Right lung (tissue), 5 donors: Measurements from ENCODE around the gene RBM24. TPM values are rescaled to one million over a fixed set of nuclear protein-coding genes. Genes with fewer than 3 reads are reported as not detected.
A peak's percentile ranks its signal among the peaks of the same experiment; 100 is the strongest.
"Not testable (repeated sequence)": the region's sequence is repeated elsewhere in the genome, so short reads cannot be mapped to it uniquely, and the experiment has no call there.

Source experiments
- DNase-seq, 2 donors: peaks; one replicate each; pipeline ENCODE4 v3.0.0-alpha.2; 2013
- polyA plus RNA-seq, 5 donors: library from polyadenylated mRNA; unstranded; fragments of 120-200 nt; gene quantifications; one replicate each; pipeline versions ENCODE4 v1.2.1 to v1.2.3, GENCODE V29; 2013; ENCODE audit warnings: inconsistent platforms in 1 of 5, low replicate concordance in 1 of 5; ENCODE audit not compliant: insufficient read length in 5 of 5, insufficient read depth in 1 of 5

The RBM24 gene
- polyA plus RNA-seq, 5 donors: 3.1 to 14.2 (median 4.9) TPM

DNA sequence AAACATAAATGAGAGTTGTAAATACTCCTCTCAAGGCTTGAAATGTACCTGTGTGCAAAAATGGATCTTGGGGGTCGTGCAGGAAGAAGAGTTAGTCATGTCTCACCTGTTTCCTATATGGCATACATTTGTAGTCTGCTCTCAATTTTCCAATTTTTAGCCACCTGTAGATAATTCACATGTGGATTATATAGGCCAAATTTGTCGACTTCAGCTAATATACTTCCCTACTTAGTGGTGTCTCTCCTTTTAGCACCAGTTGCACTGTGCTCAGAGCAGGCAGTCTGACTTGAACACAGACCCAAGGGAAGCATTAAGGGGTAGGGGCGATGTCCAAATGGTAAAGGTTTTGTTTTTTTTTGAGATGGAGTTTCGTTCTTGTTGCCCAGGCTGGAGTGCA is 1.9 kb downstream of the RBM24 start:
- DNase-seq: no peak

DNA sequence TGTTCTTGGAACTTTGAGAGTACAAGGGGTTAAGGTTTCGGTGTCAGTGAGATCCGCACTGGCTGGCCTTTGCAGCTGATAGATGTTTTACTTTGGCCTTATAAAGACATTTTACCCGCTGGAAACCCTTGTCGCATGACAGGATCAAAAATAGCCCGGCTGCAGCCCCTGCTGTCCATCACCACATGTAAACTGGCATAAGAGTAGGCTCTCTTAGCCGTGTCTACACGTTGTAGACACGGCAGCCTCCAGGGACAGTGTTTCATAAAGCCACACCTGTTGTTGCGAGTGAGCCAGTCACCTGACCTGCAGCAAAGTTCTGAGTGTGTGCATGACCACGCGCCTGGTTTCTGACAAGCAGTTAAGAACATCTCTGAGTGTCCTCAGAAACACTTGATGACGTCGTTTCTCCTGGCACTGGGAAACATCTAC is 8.5 kb downstream of the RBM24 start:
- DNase-seq: no peak

DNA sequence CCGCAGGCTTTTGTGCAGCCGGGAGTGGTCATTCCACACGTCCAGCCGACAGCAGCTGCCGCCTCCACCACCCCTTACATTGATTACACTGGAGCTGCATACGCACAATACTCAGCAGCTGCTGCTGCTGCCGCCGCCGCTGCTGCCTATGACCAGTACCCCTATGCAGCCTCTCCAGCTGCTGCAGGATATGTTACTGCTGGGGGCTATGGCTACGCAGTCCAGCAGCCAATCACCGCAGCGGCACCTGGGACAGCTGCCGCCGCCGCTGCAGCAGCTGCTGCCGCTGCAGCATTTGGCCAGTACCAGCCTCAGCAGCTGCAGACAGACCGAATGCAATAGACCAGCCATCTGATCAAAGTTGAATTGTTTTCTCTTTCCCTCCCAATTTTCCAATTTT is 10.6 kb downstream of the RBM24 start:
- peak in 1 of 2 donors; percentile 29 for DNase-seq

DNA sequence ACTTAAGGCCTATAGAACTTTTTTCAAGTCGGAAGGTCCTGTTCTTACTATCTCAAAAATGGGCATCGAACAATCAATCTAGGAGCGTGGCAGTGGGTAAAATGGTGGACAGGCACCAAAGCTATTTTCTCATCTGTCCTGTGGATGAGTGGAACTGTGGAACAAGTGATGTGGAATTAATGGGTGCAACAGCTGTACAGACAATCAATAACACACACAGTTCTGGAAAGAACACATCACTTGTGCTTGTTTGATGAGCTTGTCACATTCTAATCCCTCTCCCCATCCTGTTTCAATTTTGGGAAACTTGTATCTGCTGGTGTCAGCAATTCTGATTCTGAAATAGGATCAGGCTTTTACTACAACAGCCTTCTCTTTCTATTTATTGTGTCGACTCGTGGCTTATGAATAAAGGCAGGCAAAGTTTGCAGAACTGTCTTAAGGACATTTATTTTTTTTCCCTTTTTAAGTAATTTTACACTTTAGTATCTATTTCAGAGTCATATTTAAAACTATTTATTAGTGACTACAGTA is 11.5 kb downstream of the RBM24 start:
- DNase-seq: no peak

DNA sequence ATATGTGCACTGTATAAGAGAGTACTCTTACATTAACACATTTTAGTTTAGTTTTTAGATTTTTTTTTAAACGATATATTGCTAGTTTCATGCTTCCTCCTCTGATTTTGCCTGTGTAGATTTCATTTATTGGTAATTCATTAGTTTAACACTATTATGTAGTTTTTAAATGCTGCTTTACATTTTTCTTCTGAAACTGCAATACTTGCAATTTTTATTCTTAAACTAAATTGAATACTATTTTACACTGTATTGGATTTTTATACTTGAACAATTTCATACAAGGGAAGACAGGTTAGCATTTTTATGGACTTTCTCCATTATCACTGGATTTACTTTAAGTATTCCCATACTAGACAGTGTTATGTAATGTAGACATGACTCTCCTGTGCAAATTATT is 12.2 kb downstream of the RBM24 start:
- DNase-seq: no peak

DNA sequence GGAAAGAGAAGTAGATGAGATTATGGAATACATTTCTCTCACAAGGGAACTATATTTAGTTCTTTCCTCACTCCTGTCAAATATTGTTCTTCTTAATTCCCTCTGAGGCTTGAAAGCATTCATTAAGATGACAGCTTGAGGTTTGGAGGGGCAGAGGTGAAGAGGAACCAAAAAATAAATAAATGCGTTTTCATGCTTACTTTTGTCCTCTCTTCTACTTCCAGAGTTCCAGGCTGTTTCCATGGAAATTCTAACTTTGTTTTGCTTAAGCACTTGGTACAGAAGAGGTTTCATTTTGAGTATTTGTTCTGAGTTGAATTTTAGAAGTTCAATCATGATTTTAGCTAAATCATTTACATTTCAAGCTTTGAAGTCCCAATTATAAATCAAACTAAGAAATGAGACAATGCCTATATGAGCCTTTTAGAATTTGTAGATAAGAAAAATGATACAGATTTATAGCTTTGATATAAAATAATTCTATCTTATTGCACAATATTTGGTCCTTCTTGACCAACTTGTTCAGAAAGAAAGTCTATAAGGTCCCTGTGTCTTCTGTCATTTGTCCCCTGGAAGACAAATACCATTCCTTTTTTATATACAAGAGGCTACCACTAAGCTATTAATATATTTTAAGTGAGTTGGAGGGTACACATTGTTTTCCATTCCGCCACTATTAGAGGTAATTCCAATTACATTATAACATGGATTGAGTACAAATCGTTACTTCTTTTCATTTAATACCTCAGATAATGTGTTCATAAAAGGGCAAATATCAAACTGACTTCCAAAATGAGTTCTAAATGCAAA is 16.3 kb downstream of the RBM24 start:
- no peak for DNase-seq

DNA sequence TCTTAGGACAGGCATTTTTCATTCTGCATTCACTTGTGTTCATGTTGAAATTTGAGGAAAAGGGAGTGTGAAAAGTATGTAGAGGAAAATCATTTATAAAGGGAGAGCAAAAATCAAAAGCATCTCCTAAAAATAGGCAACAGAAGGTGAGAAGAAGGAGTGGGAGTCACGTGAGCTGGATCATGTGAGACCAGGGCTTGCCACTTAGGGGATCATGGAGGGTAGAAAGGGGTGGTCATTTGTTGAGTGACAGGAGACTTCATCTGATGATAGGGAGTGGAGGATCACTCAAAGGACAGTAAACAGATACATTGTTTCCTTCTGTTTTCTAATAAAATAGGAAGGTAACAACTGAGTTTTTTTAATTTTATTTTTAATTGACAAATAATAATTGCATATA is 17.1 kb downstream of the RBM24 start:
- DNase-seq: no peak

DNA sequence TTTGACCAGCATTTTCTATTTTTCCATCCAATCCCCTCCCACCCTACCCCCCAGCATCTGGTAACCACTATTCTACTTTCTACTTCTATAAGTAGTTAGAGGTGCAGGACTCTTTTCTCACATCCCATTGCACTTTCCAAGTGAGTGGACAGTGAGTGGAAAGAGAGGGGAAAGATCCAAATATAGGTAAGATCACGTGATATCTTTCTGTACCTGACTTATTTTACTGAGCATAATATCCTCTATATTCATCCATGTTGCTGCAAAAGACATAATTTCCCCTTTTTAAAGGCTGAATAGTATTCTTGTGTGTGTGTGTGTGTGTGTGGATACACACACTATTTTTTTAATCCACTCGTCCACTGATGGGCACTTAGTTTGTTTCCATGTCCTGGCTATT is 18.1 kb downstream of the RBM24 start:
- DNase-seq: no peak

DNA sequence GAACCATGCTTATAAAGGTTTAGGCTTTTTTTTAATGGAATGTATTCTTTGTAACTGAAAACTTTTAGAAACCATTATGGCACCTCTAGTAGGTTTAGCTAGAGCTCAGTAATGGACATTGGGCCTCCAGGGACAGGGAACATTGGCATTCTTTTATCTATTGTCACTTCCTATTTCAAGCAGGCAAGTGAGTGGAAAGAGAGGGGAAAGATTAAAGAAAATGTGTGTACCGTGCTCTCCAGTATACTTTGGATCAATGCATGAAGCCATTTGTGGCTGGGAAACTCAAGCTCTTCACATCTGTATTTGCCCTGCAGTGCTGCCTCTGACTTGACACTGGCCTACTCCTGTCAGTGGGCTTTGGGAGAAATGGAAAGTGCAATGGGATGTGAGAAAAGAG is 18.6 kb downstream of the RBM24 start:
- DNase-seq: no peak

DNA sequence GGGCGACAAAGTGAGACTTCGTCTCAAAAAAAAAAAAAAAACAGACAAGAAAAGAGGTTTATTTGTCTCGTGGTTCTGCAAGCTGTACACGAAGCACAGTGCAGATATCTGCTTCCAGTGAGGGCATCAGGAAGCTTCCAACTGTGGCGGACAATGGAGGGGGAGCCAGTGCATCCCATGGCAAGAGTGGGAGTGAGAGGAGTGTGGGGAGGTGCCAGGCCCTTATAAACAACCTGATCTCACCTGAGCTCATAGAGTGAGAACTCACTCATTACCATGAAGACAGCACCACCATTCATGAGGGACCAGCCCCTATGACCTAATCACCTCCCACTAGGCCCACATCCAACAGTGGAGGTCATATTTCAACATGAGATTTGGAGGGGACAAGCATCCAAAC is 19.5 kb downstream of the RBM24 start:
- DNase-seq: no peak

DNA sequence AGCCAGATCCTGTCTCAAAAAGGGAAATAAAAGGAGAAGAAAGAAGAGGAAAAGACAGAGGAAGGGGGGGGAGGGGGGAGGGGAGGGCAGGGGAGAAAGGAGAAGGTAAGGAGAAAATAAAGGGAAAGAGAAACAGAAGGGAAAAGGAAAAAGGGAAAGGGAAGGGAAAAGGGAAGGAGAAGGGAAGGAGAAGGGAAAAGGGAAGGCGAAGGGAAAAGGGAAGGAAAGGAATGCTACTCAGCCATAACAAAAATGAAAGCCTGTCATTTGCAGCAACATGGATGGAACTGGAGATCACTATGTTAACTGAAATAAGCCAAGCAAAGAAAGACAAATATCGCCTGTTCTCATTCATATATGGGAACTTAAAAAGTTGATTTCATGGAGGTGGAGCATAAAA is 22.3 kb downstream of the RBM24 start:
- no peak for DNase-seq

DNA sequence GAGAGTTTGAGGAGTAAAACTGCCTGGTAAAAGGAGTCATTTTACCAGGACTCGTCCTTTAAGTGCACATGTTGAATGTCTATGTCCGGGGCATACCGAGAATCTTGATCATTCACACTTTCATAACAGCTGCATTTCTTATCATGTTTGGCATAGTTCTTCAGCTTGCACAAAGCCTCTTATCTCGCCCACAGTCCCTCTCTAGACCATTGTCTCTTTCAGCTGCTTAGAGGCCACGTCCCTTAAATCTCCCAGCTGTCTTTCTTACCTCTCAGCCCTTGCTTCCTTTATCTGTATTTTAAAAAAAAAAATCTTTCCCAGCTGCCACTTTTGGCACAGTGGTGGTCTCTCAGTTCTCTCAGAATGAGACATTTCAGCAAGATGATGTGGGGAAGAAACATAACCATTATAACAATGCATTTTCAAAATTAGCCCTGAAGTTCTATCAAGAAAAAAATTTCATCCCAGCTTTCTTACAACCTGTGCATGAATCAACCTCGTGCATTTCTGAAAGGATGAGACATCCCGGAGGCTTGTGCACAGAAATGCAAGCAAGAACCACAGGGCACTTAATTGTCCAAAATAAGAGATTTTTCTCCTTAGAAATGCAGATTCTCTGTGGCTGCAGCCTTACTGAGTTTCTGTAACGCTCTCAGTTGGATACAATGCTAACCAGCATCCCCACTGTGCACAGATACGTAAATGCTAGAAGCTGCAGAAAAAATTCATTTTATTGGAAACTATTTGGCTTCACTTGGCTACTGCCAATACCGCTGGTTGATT is 24.2 kb downstream of the RBM24 start:
- peak; percentile 57 for DNase-seq

DNA sequence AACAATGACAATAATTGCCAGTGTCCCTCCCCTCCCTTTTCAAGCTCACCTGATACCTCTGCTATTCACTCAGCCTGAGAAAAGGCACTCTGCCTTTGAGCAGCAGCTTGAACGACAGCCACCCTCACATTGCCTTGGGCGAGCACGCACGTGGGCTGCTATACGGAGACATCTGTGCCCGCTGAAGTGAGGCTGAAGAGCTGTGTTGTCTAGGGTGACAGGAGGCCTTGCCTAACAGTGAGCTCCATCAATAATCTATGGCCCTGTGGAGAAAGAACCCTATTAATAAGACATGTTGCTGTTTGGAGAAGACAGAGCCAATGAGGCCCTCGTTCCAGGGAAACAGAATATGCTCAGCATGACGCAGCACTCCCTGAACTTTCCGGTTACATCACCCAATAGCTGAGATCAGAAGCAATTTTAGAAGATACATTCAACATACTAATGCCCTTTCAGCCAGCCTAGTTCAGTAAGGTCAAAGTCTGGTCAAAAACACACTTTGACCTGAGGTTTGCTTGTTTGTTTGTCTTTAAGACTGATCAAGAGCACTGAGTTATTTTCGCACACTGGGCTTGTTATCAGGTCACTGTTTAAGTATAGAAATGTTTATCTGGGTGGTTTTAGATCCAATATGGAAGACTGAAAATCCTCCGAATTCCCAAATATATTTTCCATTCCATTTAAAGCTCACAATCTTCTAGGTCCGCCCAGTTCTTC is 30.6 kb downstream of the RBM24 start:
- DNase-seq: no peak

DNA sequence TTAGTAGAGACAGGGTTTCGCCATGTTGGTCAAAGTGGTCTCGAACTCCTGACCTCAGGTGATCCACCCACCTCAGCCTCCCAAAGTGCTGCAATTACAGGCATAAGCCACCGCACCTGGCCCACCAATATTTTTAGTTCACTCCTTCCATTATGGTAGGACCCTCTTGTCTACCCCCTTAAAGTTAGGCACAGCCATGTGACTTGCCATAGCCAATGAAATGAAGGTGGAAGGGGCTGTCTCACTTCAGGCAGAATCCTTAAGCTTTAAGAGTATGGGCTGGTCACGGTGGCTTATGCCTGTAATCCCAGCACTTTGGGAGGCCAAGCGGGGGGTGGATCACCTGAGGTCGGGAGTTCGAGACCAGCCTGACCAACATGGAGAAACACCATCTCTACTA is 32.1 kb downstream of the RBM24 start:
- not testable (repeated sequence) for DNase-seq

DNA sequence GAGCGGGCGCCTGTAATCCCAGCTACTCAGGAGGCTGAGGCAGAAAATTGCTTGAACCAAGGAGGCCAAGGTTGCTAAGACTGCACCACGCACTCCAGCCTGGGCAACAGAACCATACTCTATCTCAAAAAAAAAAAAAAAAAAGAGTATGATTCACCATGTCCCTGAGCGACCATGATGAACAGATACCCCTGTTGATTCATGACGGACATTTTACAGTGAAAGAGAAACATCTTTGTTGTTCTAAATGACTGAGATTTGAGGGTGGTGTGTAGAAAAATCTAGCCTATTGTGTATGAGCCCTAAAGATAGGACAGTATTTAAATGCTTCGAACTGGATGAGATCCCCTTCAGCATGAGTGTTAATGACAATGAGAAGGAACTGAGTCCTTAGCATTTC is 32.8 kb downstream of the RBM24 start:
- no peak for DNase-seq

DNA sequence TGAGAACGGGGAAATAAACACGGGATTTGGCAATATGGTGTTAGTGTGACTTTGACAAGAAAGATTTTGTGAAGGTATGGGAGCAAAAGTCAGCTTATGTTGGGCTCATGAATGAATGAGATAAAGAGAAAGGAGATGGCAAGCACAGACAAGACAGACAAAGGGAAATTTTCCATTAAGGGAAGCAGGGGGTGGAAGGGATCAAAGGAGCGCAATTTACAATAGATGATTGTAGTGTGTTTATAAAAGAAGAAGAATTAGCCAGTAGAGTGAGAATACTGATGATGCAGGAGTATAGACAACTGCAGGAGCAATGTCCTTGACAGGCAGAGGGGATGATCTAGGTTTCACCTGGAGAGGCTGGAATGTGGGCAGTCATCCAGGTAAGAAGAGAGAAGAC is 34.1 kb downstream of the RBM24 start:
- no peak for DNase-seq

DNA sequence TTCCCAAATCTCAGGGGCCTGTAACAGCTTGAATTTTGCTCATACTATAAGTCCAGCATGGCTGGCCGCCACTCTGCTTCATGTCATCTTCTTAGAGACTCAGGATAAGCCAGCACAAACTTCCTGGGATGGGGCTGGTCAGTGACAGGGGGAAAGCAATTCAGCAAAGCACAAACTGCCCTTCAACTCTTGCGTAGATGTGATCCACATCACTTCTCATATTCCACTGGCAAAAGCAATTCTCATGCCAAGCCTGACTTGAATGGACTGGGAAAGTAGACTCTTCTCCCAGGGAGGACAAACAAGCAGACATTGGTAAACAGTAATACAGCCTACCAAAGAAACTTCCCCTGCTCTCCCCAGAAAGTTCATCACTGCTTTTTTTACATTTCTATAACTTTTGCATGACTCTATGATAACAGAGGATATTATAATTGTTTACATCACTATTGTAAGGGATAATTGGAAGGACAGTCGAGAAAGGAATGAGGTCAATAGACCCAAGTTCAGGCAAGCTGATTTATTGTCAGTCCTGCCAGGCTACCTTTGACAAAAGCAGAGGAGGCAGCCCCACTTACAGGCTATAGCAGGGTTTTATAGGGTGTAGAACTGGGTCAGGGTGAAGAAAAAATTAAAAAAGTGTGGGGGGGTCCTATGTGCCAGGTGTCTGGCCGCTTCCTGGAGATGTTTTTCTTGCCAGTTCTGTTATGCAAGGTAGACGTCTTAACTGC is 37.4 kb downstream of the RBM24 start:
- no peak for DNase-seq

DNA sequence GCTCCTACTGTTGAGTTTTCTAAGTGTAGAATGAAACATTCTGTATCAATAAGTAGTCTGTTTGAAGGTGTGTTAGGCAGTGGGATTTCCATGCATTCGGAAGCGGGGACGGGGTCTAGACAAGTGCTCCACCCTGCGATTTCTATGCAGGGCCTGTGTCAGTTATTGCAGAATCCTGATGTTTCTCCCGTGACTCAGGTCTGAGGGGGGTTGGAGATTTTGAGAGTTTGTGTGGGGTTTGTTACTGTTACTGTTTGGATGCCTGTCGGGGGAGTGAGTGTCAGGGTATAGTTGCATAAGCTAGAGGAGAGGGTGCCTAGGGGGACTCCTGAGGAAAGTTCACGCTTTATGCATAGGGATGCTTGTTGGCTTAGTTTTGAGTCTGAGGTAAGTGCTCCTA is 39.1 kb downstream of the RBM24 start:
- DNase-seq: not testable (repeated sequence)

DNA sequence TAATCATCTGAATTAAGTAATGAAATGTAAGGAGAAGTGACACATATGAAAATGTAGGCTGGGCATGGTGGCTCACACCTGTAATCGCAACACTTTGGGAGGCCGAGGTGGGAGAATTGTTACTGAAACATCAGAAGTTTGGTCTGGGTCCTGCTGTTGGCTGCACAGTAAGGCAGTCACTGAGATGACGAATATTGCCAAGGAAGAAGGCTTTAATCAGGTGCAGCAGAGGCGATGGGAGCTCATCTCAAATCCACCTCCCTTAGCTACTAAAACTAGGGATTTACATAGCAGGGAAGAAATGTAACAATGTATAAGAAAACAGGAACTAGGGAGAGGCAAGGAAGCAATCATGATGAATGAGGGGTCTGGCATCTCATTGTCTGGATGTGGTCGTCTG is 50.1 kb downstream of the RBM24 start:
- no peak for DNase-seq

DNA sequence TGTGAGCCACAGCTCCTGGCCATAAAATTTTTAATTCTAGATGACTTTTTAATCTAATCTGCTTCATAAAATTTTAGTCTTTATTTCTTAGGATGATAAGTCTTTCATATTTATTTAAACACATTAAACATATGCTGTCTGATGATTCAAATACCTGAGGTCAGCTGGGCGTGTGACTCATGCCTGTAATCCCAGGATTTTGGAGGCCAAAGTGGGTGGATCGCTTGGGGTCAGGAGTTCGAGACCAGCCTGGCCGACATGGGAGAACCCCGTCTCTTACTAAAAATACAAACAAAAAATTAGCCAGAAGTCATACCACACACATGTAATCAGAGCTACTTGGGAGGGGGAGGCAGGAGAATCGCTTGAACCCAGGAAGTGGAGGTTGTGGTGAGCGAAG is 53.1 kb downstream of the RBM24 start:
- no peak for DNase-seq

DNA sequence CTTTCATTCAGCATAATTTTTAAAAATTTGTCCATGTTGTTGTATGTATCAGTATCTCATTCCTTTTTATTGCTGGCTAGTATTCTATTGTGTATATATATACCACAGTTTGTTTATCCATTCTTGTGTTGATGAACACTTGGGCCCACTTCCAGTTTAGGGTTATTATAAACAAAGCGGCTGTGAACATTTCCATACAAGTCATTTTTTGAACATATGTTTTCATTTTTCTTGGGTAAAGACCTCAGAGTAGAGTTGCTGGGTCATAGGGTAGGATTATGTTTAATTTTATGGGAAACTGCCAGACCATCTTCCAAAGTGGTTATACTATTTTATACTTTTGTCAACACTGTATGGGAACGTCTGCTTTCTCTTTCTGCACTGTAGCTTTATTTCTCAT is 55.3 kb downstream of the RBM24 start:
- DNase-seq: no peak

DNA sequence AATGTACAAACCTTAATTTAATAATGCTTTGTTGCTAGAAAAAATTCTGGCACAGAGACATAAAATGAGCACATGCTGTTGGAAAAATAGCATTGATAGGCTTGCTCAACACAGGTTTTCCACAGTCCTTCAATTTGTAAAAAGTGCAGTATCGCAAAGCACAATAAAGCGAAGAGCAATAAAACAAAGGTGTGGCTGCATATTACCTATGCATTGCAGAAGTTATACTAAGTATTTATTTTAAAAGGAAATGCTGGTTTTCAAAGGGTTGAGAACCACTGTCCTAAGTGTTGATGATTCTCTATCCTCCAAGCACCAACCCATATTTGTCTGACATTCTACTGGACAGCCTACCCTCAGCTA is 58.1 kb downstream of the RBM24 start:
- no peak for DNase-seq
